DMS 273 (cell line): Measurements from ENCODE around the gene AFF3.
A peak's percentile ranks its signal among the peaks of the same experiment; 100 is the strongest.

Experiments used
- DNase-seq: peaks from one replicate; lab custom pipeline; 2025; ENCODE audit not compliant: unreplicated experiment; lab: John Stamatoyannopoulos, UW

The AFF3 gene

GRCh38 chr2:100045000-100045399, 97.4 kb downstream of the AFF3 start:
- no peak for DNase-seq

- no peak for DNase-seq
Observed at GRCh38 chr2:100043891-100044255, 98.5 kb downstream of the AFF3 start.

- DNase-seq, result no peak
Observed at GRCh38 chr2:100043081-100043890, 99.1 kb downstream of the AFF3 start.

- no peak for DNase-seq
Observed at GRCh38 chr2:100042562-100042961, 99.8 kb downstream of the AFF3 start.

GRCh38 chr2:100041946-100042345, 100.4 kb downstream of the AFF3 start:
- DNase-seq, result no peak

- DNase-seq, result no peak
Observed at GRCh38 chr2:100041385-100041784, 101.0 kb downstream of the AFF3 start.

- DNase-seq, result no peak
Observed at GRCh38 chr2:100040906-100041305, 101.5 kb downstream of the AFF3 start.

GRCh38 chr2:100039291-100039980, 103.0 kb downstream of the AFF3 start:
- DNase-seq, result no peak

- no peak for DNase-seq
Observed at GRCh38 chr2:100038011-100038410, 104.4 kb downstream of the AFF3 start.

GRCh38 chr2:100036793-100037192, 105.6 kb downstream of the AFF3 start:
- DNase-seq, result peak; percentile 60

- no peak for DNase-seq
Observed at GRCh38 chr2:100036026-100036425, 106.4 kb downstream of the AFF3 start.

- no peak for DNase-seq
Observed at GRCh38 chr2:100034431-100034830, 108.0 kb downstream of the AFF3 start.

- DNase-seq, result no peak
Observed at GRCh38 chr2:100033976-100034375, 108.4 kb downstream of the AFF3 start.

- DNase-seq, result no peak
Observed at GRCh38 chr2:100031604-100032003, 110.8 kb downstream of the AFF3 start.

- no peak for DNase-seq
Observed at GRCh38 chr2:100029460-100029859, 112.9 kb downstream of the AFF3 start.

GRCh38 chr2:100021791-100022340, 120.5 kb downstream of the AFF3 start:
- DNase-seq, result no peak

- no peak for DNase-seq
Observed at GRCh38 chr2:100019499-100019898, 122.9 kb downstream of the AFF3 start.

GRCh38 chr2:100018341-100019193, 123.8 kb downstream of the AFF3 start:
- DNase-seq, result no peak

GRCh38 chr2:100017633-100018032, 124.8 kb downstream of the AFF3 start:
- DNase-seq, result peak; percentile 7

- no peak for DNase-seq
Observed at GRCh38 chr2:100016756-100017155, 125.6 kb downstream of the AFF3 start.

- no peak for DNase-seq
Observed at GRCh38 chr2:100015849-100016248, 126.5 kb downstream of the AFF3 start.
